ENCODE results near the gene PTGDS.

Gene PTGDS

DNA sequence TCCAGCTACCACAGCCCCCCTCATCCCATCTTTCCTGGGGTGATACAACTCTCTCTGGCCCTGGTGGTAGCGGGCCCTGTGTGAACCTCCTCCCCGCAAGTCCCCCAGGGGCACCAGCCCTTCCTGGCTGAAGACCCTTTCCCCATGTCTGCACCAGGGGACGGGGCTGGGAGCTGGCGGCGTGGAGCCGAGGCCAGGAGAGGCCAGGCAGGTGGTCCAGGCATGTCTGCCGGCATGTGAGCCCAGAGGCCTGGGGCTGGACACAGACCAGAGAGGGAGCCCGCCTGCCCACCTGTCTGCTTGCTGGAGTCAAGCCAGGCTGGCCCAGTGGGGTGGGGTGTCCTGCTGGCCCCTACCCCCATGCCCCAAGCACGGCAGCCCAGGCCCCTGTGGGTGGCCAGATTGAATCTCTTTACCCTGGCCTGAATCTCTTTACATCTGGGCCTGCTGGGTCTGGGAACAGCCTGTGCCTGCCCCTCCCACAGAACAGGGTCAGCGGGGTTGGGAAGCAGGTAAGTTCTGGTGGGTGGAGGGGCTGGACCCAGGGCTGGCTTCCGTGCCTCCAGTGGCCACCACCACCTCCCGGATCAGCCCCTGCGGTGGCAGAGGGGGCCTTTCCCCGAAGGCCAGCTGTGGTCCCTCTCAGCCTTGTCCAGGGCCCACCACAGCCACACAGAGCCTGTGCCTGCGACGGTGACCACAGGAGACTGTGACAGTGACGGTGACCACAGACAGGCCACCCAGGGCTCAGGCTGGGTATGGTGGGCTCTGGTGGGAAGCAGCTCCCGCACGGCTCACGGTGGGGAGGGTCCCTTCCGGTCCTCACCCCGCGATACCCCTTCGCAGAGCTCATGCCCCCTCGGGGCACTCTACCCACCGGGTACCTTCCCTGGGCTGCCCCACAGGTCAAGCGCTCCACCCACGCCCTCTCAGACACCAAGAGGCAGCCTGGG lies 18.1 kb upstream of the PTGDS start:
- no peak for DNase-seq

DNA sequence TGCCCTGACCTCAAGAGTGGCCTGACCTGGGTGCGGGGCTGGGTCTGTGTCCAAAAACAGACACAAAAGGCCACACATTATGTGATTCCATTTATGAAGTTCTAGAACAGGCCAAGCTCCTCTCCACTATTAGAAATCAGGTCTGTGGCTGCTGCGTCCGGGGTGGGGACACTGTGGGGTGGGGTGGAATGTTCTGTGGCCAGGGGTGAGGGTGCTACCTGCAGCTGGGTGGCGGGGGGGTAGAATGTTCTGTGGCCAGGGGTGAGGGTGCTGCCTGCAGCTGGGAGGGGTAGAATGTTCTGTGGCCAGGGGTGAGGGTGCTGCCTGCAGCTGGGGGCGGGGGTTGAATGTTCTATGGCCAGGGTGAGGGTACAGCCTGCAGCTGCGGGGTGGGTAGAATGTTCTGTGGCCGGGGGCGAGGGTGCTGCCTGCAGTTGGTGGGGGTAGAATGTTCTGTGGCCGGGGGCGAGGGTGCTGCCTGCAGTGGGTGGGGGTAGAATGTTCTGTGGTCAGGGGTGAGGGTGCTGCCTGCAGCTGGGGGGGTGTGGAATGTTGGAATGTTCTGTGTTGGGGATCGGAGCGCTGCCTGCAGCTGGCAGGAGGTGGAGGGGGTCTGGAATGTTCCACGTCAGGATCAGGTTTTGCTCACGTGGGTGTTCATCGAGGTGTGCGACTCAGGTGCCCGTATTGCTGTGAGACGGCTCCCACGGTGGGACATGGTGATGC lies 16.9 kb upstream of the PTGDS start:
- DNase-seq, result peak; percentile 49 to 58

DNA sequence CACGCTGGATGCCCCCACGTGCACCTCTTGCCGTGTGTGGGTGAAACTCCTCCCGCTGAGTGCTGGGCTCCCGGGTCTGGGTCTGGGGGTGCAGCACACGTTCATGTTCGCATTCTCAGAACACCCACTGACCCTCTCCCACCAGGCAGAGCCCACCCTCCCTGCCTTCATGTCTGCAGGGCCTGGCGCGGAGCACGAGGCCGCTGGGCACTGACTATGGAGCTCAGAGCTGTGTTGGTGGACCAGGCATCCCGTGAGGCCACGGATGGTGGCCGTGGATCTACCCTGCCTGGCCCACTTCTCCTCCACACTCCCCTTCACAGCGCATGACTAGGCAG lies 16.4 kb upstream of the PTGDS start:
- DNase-seq, result no peak

DNA sequence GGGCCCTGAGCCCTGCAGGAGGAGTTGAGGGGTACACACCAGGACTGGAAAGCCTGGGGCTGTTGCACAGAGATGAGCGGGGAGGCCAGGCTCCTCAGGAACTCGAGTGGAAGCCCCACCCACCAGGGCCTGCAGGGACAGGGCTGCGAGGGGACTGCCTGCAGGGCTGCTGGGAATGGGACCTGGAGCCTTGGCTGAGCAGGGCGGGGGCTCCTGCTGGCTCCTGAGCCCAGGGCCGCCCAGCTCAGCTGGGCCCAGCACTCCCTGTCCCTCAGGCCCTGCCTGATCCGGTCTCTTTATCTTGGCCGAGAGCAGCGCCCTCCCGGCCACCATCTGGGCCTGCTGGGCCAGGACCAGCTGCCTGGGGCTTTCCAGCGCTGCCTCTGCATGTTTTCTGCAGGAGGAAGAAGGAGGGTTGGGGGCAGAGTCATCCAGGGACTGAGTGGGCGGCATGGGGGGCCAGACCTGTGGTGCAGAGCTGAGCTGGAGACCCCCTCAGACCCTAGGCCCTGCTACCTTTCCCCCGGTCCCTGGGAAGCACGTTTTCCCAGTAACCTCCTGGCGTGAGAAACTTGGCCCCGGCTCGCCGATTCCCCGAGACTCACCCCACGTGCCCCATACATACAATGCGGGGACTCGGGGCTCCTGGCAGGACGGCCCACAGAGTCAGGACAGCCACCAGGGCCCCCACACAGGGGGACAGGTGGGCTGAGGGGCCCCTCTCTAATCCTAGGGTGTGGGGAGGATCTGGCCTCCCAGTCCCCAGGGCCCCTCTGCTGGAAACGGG lies 15.8 kb upstream of the PTGDS start:
- DNase-seq, result no peak

DNA sequence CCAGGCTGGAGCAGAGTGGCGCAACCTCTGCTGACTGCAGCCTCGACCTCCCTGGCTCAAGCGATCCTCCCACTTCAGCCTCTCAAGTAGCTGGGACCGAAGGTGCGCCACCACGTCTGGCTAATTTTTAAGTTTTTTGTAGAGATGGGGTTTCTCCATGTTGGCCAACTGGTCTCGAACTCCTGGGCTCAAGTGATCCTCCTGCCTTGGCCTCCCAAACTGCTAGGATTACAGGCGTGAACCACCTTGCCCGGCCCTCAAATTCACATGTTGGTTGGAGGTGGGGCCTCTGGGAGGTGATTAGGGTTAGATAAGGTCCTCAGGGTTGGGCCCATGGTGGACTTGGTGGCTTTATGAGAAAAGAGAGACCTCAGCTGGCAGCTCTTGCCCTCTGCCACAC lies 15.1 kb upstream of the PTGDS start:
- DNase-seq, result no peak

DNA sequence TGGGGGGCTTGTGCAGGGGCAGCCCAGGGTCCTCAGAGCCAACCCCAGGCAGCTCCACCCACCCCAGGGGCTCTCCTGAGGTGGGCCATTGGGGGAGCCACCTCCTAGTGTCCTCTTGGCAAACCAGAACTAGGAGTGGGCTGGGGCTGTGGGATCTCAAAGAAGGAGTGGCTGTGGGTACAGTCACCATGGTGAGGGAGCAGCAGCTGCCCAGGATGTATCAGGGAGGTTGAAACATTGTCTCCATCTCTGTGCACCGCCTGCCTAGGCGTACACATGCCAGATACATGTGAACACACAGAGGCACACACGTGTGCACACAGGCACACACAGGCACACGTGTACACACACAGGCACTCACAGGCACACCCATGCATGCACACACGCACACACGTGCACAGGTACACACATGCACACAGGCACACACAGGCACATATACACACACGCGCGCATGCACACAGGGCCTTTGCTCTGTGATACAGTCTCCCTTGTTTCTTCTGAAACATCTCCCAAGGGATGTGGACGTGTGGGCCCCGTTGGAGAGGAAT lies 14.5 kb upstream of the PTGDS start:
- DNase-seq, result no peak

DNA sequence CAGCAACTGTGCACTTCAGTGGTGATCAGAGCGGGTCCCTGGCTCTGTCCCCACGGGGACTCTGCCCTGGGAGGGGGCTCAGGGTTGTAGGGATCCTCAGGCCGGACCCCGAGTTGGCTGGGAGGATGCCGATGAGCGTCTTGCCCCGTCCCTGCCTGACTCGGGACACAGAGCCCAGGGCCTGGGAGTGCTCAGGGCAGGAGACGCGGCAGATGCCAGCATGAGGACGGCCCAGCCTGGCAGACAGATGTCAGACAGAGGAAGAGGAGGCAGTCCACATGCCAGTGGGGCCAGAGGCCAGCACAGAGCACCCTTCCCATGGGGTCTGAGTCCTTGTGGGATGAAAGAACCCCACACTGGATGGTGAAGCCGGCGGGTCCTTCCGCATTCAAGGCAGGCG lies 14.0 kb upstream of the PTGDS start:
- DNase-seq, result no peak

DNA sequence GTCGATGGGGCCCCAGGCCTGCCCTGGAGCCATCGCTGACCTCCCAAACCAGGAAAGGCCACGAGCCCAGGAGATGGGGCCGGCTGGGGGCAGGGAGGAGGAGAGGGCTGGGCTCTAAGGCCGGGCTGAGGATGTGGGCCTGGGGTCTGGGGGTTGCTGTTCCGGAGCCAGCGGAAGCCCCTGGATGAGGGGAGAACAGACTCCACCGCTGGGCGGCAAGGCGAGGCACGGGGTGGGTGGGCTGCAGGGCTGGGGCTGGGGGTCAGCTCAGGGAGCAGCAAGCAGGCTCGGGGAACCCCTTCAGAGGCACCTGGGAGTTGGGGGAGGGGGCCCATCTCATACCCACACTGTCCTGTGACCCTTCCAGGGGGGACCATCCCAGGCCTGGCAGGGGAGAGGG lies 13.6 kb upstream of the PTGDS start:
- DNase-seq, result no peak

DNA sequence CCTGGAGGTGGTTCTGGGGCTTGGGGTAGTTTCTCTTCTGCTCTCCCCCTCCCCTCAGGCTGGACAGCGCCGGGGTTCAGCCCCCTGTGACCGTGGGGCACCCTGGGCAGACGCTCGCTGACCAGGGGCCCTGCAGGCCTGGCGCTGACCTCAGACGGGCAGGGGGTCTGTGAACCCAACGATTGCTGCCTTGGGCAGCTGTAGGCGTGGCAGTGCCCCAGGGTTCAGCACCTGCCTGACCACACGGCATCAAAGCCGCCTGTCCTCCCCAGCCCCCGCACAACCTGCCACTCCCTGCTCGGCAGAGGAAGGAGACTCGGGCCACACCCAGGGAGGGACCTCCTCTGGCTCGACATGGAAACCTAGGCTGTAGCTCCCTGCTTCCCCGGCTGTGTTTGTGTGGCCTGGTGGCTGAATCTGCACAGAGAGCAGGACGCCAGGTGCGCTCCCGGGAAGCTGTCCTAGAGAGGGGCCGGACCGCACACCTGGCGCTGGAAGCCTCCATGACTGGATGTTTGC lies 13.1 kb upstream of the PTGDS start:
- DNase-seq, result no peak

DNA sequence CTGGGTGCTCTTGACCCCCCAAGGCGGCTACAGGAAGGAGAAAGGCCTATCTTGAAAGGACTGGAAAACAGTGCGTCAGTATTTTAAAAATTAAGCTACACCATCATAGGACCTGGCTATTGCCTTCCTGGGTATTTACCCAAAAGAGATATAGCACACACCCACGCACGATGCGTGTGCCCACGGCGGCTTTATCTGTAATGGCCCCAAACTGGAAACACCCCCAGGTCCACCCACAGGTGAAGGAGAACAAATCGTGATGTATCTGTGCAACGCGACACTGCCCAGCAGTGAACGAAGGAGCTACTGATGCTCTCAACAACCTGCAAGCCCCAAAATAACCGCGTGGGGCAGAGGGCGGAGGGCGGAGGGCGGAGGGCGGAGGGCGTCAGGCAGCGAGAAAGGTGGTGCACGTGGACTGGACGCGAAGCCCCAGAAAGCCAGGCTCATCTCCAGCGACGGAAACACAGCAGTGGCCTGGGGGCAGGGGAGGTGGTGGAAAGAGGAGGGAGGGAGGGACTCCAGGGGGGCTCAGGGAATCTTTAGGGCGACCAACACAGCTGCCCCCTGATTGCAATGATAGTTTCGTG lies 12.4 kb upstream of the PTGDS start:
- DNase-seq, result no peak

DNA sequence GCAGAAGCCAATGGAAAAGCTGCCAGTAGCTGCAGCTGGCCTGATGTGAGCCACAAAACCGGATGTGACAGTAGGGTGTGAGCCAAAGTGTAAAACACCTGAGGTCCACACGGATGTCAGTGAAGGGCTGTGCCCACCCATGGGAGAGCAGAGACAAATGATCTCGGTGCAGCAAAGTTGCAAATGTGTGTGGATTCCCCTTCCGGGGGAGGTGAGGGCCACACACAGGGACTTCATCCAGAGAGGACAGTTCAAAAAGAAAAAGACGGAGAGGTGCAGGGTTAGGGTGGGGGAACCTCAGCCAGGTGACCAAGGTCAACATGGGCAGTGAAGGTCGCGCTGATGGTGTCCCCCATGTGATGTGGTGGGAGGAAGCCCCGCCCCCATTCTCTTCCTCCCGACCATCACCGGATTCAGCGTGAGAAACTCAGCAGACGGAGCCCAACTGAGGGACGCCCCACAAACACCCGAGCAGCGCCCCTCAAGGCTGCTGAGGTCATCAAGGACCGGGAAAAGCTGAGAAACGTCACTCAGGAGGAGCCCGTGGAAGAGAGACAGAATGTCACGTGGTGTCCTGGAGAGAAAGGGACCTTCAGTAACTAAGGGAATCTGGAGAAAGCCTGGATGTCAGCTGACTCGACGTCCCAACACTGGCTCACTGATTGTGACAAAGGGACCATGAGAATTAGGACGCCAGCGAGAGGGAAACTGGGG lies 11.4 kb upstream of the PTGDS start:
- DNase-seq, result peak; percentile 53 to 73

DNA sequence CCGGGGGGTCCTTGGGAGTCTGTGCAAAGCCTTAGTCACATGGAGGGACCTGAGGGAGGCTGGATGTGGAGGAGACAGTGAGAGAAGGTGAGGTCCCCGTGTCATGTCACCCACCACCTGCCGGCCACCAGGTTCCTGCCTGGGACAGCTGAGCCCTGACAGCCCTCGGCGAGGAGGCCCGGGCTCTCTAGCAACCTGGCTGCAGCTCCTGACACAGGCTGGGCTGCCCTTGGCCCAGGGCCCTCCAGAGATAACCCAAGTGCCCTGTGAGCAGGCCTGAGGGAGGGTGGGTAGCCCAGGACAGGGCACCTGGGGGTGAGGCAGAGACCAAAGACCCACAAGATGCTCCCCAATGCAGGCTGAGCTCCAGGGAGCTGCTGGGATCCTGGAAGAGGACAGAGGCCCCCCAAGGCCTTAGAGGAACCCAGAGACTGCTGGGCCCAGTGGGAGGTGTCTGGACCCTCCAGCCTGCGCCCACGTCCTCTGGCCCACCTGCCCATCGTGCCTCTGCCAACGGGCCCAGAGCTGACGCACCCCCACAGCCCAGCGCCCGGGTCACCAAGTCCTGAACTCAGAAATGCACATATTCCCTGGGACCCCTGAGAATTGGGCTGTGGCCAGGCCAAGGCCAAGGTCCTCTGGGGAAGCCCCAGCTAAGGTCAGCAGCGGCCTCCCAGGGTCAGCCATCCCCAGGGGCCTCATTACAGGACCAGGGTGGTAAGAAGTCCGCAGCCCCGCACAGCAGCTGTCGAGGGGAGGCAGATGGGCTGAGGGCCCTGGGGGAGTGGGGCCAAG lies 8.8 kb upstream of the PTGDS start:
- no peak for DNase-seq

DNA sequence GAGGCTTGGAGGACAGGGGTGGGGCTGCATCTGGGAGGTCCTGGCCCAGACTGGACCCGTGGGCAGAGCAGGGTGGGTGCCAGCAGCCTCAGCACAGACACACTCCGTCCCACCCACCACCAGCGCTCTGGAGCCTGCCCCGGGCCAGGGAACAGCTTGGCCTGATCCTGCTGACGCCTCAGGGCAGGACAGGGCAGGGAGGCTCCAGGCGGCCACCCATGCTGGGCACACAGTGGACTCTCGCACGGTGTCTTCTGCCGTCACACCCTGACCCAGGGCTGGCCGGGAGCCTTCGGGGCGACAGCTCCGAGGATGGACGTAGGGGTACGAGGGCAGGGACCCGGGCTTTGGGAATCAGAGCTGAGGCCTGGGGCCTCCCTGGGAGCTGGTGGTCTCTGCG lies 8.2 kb upstream of the PTGDS start:
- no peak for DNase-seq

DNA sequence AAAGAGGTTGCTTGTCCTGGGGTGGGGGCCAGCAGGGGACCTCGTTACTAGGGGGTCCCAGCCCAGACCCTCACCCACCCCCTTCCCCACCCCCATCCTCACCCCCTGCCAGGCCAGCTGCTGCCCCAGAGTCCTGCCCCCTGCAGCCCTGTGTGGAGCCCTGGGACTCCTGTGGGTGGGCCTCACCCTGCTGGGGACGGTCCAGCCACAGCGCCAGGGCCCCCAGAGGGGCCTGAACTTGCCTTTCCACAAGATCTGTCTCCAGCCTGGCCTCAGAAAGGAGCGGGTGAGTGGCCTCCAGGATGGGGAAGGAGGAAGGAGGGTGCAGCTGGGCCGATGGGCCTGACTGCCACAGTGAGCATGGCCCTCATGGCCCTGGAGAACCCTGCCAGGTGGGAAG lies 7.5 kb upstream of the PTGDS start:
- DNase-seq, result no peak

DNA sequence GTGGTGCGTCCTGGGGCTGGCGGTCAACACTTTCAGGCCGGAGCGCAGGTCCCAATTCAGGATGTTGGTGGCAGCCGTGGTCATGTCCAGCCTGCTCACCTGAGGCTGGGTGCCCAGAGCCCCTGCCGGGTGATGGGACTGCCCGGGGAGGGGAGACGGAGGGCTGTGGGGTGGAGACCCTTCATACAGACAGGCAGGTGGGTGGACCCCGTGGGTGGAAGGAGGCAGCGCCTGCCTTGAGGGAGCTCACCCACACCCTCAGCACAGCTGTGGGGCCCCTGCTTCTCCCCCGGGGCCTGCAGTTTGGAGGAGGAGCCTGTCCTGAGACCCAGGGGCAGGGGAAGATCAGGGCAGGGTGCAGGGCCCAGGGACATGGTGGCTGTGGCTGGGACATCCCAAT lies 6.9 kb upstream of the PTGDS start:
- no peak for DNase-seq

DNA sequence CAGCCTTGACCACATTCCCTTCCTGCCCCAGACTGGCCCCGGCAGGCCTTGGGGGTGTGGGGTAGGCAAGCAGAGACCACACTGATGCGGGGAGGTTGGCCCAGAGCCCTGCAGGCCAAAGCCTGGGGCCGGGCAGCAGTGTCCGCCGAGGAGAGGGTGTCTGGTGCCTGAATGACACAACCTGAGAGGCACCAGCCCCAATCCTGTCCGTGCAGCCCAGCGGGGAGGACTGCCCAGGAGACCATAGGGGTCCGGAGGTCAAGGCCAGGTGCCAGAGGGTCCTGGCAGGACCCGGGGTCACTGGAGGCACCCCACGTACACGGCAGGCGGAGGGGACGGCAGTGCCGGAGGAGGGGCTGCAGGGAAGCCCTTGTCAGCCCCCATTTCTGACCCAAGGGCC lies 5.6 kb upstream of the PTGDS start:
- no peak for DNase-seq

DNA sequence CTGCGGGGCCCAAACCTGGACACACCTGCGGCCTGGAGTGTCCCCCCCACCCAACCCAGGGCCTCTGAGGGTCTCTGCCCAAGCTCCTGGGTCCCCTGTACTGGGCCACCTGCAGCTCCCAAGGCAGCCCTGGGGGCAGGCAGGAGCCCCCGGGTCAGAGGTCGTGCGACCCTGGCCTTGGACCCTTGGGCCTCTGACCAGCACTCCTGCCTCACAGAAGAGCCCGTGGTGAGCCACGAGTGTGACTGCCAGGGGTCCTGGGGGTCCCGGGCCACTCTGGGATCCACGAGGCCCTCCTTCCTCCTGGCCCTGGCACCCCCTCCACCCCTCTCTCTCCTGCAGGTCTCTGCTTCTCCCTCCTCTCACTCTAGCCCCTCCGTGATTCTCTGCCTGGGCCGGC lies 5.0 kb upstream of the PTGDS start:
- no peak for DNase-seq

DNA sequence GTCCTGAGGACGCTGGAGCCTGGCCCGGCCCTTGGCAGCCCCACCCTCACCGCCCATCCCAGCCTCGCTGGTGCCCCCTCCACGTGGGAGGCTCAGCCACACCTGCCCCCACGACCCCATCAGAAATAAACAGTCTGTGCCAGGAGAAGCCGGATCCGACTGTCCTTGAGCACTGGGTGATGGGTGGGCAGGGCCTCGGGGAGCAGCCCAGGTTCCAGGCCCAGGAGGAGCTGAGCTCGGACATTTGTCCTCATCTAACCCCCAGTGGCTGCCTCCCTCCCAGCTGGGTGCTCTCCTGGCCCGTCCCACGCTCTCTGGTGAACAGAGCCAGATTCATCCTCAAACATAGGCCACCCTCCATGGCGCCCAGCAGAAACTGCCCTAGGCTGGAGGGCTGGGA lies 4.6 kb upstream of the PTGDS start:
- DNase-seq, result no peak

DNA sequence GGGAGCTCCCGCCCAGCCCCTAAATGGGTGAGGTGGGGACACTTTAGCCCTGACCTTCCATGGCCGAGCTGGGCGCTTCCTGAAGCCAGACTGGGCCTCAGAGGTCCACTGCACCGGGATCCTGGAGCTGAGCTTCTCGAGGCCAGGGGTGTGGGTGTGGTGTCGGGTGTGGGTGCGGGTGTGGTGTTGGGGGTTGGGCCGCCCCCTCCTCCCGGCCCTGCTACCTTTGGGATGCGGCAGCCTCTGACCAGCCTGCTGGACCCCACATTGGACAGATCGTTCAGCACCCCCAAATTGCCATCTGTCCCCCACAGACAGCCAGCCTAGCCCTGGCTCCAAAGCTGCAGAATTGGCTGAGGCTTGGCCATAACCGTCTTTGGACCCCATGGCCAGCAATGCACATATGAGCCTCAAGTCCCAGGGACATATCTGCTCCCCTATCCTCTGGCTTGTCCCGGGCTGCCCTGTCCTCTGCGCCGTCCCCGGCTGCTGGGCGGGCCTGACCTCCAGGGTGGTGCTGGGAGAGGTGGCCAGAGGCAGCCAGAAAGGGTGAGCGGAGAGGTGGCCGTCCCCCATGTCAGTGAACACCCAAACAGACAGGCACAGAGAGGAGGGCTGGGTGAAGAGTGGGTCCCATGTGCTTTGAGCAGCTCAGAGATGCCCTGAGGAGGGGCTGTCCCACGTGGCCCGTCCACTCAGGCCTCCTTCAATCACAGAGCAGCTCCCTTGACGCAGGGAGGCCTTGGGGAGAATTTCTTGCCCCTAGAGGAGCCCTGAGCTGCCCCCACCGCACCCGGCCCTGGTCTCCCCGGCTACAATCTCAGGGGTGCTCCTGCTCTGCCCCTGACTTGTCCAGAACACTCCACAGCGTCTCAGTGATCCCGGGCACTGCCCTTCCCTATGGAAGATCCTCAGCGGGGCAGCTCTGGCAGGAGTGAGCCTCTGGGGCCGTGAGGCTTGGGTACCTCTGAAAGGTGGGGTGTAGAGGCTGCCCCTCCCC lies 3.4 kb upstream of the PTGDS start:
- DNase-seq, result no peak
